ENCODE data around the gene RAD51C.
"Not testable (repeated sequence)": the region's sequence is repeated elsewhere in the genome, so short reads cannot be mapped to it uniquely, and the experiment has no call there.

Gene RAD51C

GRCh38 chr17:58671969-58672368 lies 20.4 kb upstream of the RAD51C start:
- ATAC-seq, result no peak
- Mint-ChIP-seq H3K4me3 (no peak overlapping the region), H3K9me3 (no peaks in the 10 kb centered on the region), H3K27ac (no peak overlapping the region), H3K36me3 (no peaks in the 10 kb centered on the region), H3K27me3 (peaks cover 7% of the 10 kb centered on the region), H3K4me1 (no peaks in the 10 kb centered on the region)

- H3K27ac Mint-ChIP-seq, result no peak overlapping the region
- no peaks in the 10 kb centered on the region for H3K27me3 Mint-ChIP-seq
- no peaks in the 10 kb centered on the region for H3K4me1 Mint-ChIP-seq
- no peak overlapping the region for H3K4me3 Mint-ChIP-seq
- H3K36me3 Mint-ChIP-seq, result no peaks in the 10 kb centered on the region
- ATAC-seq, result no peak
- H3K9me3 Mint-ChIP-seq, result no peaks in the 10 kb centered on the region
Measured at GRCh38 chr17:58677194-58677880, 15.1 kb upstream of the RAD51C start.

GRCh38 chr17:58678287-58678686 lies 14.1 kb upstream of the RAD51C start:
- not testable (repeated sequence) for H3K36me3 Mint-ChIP-seq, H3K4me1 Mint-ChIP-seq, H3K27ac Mint-ChIP-seq, ATAC-seq, H3K4me3 Mint-ChIP-seq, H3K27me3 Mint-ChIP-seq, H3K9me3 Mint-ChIP-seq

- peak overlapping the region; percentile 74 for H3K27ac Mint-ChIP-seq
- no peaks in the 10 kb centered on the region for H3K27me3 Mint-ChIP-seq
- ATAC-seq, result peak; percentile 79
- H3K4me3 Mint-ChIP-seq, result peak overlapping the region; percentile 8
- H3K9me3 Mint-ChIP-seq, result no peaks in the 10 kb centered on the region
- H3K4me1 Mint-ChIP-seq, result no peaks in the 10 kb centered on the region
- no peaks in the 10 kb centered on the region for H3K36me3 Mint-ChIP-seq
Measured at GRCh38 chr17:58679263-58680037, 13.0 kb upstream of the RAD51C start.

GRCh38 chr17:58680038-58680369 lies 12.4 kb upstream of the RAD51C start:
- peak; percentile 37 for ATAC-seq
- Mint-ChIP-seq H3K36me3 (no peaks in the 10 kb centered on the region), H3K27me3 (no peaks in the 10 kb centered on the region), H3K27ac (peak overlapping the region; percentile 74), H3K4me1 (no peaks in the 10 kb centered on the region), H3K4me3 (no peak overlapping the region), H3K9me3 (no peaks in the 10 kb centered on the region)

- Mint-ChIP-seq H3K27ac (no peak overlapping the region), H3K27me3 (no peaks in the 10 kb centered on the region), H3K9me3 (no peaks in the 10 kb centered on the region), H3K4me1 (no peaks in the 10 kb centered on the region), H3K4me3 (no peak overlapping the region), H3K36me3 (no peaks in the 10 kb centered on the region)
- no peak for ATAC-seq
Measured at GRCh38 chr17:58684003-58684402, 8.4 kb upstream of the RAD51C start.

GRCh38 chr17:58684462-58684861 lies 7.9 kb upstream of the RAD51C start:
- H3K4me1 Mint-ChIP-seq, H3K27me3 Mint-ChIP-seq, H3K4me3 Mint-ChIP-seq, H3K27ac Mint-ChIP-seq, H3K36me3 Mint-ChIP-seq, ATAC-seq, H3K9me3 Mint-ChIP-seq: not testable (repeated sequence)

GRCh38 chr17:58686980-58687379 lies 5.4 kb upstream of the RAD51C start:
- Mint-ChIP-seq H3K27me3 (no peaks in the 10 kb centered on the region), H3K36me3 (no peaks in the 10 kb centered on the region), H3K4me3 (no peak overlapping the region), H3K9me3 (no peaks in the 10 kb centered on the region), H3K4me1 (no peaks in the 10 kb centered on the region), H3K27ac (no peak overlapping the region)
- ATAC-seq, result no peak

GRCh38 chr17:58688521-58688920 lies 3.9 kb upstream of the RAD51C start:
- no peak for ATAC-seq
- H3K9me3 Mint-ChIP-seq, result no peaks in the 10 kb centered on the region
- no peak overlapping the region for H3K27ac Mint-ChIP-seq
- H3K36me3 Mint-ChIP-seq, result no peaks in the 10 kb centered on the region
- peaks cover 15% of the 10 kb centered on the region for H3K4me1 Mint-ChIP-seq
- H3K27me3 Mint-ChIP-seq, result no peaks in the 10 kb centered on the region
- H3K4me3 Mint-ChIP-seq, result no peak overlapping the region

- peaks cover 19% of the 10 kb centered on the region for H3K4me1 Mint-ChIP-seq
- H3K4me3 Mint-ChIP-seq, H3K9me3 Mint-ChIP-seq, H3K27ac Mint-ChIP-seq, H3K36me3 Mint-ChIP-seq, ATAC-seq, H3K27me3 Mint-ChIP-seq: not testable (repeated sequence)
Measured at GRCh38 chr17:58690033-58690432, 2.4 kb upstream of the RAD51C start.

- peak within 1 kb of the TSS; percentile 95 for H3K4me3 Mint-ChIP-seq
- H3K4me1 Mint-ChIP-seq, result peaks cover 19% of the 10 kb centered on the region
- H3K27ac Mint-ChIP-seq, result peak within 1 kb of the TSS; percentile 95
- no peaks in the 10 kb centered on the region for H3K9me3 Mint-ChIP-seq
- no peaks in the 10 kb centered on the region for H3K36me3 Mint-ChIP-seq
- no peaks in the 10 kb centered on the region for H3K27me3 Mint-ChIP-seq
- no peak for ATAC-seq
Measured at GRCh38 chr17:58691701-58692238, 632 bp upstream of the RAD51C start, which contains the start of gene TEX14. TSS of gene TEX14 (minus strand) at chr17:58692045. CDS start at chr17:58652001, 40,044 bp downstream.

GRCh38 chr17:58693208-58693607 lies 806 bp downstream of the RAD51C start:
- no peak for ATAC-seq
- Mint-ChIP-seq H3K4me1 (peaks cover 19% of the 10 kb centered on the region), H3K36me3 (no peaks in the 10 kb centered on the region), H3K27me3 (no peaks in the 10 kb centered on the region), H3K9me3 (no peaks in the 10 kb centered on the region), H3K27ac (peak overlapping the region; percentile 95), H3K4me3 (peak overlapping the region; percentile 95)

- no peaks in the 10 kb centered on the region for H3K27me3 Mint-ChIP-seq
- no peaks in the 10 kb centered on the region for H3K9me3 Mint-ChIP-seq
- peak overlapping the region; percentile 95 for H3K4me3 Mint-ChIP-seq
- H3K4me1 Mint-ChIP-seq, result peaks cover 19% of the 10 kb centered on the region
- no peak for ATAC-seq
- no peaks in the 10 kb centered on the region for H3K36me3 Mint-ChIP-seq
- peak overlapping the region; percentile 95 for H3K27ac Mint-ChIP-seq
Measured at GRCh38 chr17:58693751-58694150, 1.3 kb downstream of the RAD51C start.

- H3K36me3 Mint-ChIP-seq, result peaks cover under 1% of the 10 kb centered on the region
- no peak overlapping the region for H3K4me3 Mint-ChIP-seq
- no peak overlapping the region for H3K27ac Mint-ChIP-seq
- peaks cover 19% of the 10 kb centered on the region for H3K4me1 Mint-ChIP-seq
- no peaks in the 10 kb centered on the region for H3K27me3 Mint-ChIP-seq
- no peaks in the 10 kb centered on the region for H3K9me3 Mint-ChIP-seq
- no peak for ATAC-seq
Measured at GRCh38 chr17:58694302-58694701, 1.9 kb downstream of the RAD51C start.

GRCh38 chr17:58694826-58695225 lies 2.4 kb downstream of the RAD51C start:
- Mint-ChIP-seq H3K27ac (no peak overlapping the region), H3K36me3 (peaks cover 6% of the 10 kb centered on the region), H3K27me3 (no peaks in the 10 kb centered on the region), H3K4me3 (no peak overlapping the region), H3K4me1 (peaks cover 19% of the 10 kb centered on the region), H3K9me3 (no peaks in the 10 kb centered on the region)
- ATAC-seq, result no peak

- Mint-ChIP-seq H3K4me1 (peaks cover 10% of the 10 kb centered on the region), H3K27me3 (no peaks in the 10 kb centered on the region), H3K9me3 (no peaks in the 10 kb centered on the region), H3K4me3 (no peak overlapping the region), H3K36me3 (peaks cover 19% of the 10 kb centered on the region), H3K27ac (no peak overlapping the region)
- no peak for ATAC-seq
Measured at GRCh38 chr17:58699771-58700170, 7.4 kb downstream of the RAD51C start.
